MV-4-11 (cell line): Measurements from ENCODE around the gene SYNGR4.
A peak's percentile ranks its signal among the peaks of the same experiment; 100 is the strongest.
"Not testable (repeated sequence)": the region's sequence is repeated elsewhere in the genome, so short reads cannot be mapped to it uniquely, and the experiment has no call there.

Experiments used
- DNase-seq: peaks from one replicate; lab custom pipeline; 2025; lab: John Stamatoyannopoulos, UW

Gene SYNGR4, protein sequence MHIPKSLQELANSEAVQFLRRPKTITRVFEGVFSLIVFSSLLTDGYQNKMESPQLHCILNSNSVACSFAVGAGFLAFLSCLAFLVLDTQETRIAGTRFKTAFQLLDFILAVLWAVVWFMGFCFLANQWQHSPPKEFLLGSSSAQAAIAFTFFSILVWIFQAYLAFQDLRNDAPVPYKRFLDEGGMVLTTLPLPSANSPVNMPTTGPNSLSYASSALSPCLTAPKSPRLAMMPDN

DNA sequence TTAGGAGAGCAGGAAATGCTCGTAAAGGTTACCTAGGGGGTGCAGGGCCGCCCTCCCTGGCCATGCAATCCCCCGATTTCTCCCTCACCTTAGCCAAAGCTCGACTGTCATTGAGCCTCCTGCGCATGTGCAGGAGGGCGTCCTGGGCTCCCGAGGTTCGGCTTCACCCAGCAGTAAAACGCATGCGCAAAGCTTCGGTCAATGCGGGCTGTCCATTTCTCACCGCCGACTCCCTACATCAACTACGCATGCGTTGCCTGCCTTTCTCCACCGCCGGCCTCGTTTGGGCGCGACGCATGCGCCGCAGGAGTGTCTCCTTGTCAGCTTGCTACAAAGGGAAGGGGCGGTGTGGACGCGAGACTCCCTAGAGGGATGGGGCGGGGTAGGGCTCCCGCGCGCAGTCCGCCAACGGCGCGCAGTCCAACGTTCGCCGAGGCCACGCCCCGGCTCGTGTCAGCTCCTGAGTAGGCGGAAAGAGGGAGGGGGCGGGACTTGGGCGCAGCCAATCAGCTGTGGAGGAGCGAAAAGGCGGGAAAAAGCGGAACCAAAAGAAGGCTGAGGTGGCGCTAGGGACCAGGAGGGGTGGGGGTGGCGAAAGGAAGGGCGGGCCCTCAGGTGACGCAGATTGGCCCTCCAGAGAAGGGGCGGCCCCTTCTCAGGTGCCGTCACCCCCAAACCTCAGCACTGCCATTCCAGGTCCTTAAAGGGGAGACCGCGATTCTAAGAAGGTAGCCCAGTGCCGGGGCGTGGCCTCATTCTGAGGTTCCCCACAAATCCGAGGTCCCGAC is at the start of gene SYNGR4, which contains the start of gene TMEM143:
Gene SYNGR4, plus strand, starts transcription at position 558 of the 788 bp plus-strand sequence. CDS start 1,476 bp downstream, outside the sequence.
Gene TMEM143, minus strand, starts transcription at position 131 of the 788 bp plus-strand sequence. Its CDS starts 20 bp downstream, at position 111.
- peak; percentile 100 for DNase-seq

DNA sequence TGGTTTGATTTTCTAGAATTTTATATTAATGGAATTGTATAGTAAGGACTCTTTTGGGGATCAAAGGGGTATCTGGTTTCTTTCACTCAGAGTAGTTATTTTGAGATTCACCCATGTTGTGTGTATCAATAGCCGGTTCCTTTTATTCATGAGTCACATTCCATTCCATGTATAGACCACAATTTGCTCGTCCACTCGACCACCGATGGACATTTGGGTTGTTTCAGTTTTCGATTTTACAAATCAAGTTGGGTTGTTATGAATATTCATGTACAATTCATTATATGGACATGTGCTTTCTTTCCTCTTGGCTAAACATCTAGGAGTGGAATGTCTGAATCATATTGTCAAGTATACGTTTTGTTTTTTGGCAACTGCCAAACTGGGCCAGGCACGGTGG is 48.5 kb upstream of the SYNGR4 start:
- DNase-seq, result no peak

GRCh38 chr19:48317708-48317960 is 46.5 kb upstream of the SYNGR4 start:
- DNase-seq, result not testable (repeated sequence)

GRCh38 chr19:48318286-48318987 is 45.7 kb upstream of the SYNGR4 start:
- no peak for DNase-seq

GRCh38 chr19:48319647-48320541 is 44.3 kb upstream of the SYNGR4 start:
- DNase-seq, result peak; percentile 58

DNA sequence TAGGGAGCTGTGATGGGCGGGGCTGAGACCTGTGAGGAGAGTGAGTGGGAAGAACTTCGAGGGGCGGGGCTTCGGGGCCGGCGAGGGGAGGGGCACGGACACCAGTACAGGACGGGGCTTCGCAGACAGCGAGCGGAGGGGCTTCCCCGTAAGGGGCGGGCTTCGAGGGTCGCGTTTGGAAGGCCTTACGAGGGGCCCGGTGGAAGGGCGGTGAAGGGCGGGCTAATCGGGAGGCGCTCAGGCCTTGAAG is 42.9 kb upstream of the SYNGR4 start:
- peak; percentile 97 for DNase-seq

- DNase-seq, result peak; percentile 99
These were observed 42.3 kb upstream of the SYNGR4 start for GRCh38 chr19:48321622-48322591.

- peak; percentile 94 for DNase-seq
These were observed 38.8 kb upstream of the SYNGR4 start, which contains the start of gene EMP3 for GRCh38 chr19:48325265-48325910. EMP3 (plus strand) TSS chr19:48325552; CDS start chr19:48326845, 1,293 bp downstream.

DNA sequence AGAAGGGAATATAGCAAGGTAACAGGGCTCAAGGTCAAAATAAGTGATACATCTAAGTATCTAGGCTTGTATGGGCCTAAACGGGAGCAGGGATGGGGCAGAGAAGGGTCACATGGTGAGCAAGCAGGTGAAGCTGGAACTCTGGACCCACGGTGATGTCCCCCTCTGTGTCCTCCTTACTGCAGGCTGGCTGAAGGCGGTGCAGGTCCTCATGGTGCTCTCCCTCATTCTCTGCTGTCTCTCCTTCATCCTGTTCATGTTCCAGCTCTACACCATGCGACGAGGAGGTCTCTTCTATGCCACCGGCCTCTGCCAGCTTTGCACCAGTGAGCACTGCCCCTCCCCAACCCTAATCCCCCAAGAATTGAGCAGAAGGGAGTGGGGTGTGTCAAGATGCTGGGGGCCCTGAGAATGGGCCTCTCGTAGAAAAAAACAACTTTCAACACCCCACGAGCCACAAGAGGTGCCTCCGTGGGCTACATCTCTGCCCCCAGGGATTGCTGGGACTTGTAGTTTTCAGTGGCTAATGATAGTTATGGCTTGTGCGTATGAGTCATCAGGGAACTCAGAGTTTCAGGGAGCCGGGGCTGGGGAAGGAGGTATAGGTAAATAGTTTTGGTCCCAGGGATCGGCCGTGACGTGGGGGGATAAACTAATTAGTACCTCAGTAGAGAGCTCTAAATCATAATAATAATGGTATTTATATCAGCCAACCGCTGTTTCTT is 34.8 kb upstream of the SYNGR4 start:
- DNase-seq, result peak; percentile 76

DNA sequence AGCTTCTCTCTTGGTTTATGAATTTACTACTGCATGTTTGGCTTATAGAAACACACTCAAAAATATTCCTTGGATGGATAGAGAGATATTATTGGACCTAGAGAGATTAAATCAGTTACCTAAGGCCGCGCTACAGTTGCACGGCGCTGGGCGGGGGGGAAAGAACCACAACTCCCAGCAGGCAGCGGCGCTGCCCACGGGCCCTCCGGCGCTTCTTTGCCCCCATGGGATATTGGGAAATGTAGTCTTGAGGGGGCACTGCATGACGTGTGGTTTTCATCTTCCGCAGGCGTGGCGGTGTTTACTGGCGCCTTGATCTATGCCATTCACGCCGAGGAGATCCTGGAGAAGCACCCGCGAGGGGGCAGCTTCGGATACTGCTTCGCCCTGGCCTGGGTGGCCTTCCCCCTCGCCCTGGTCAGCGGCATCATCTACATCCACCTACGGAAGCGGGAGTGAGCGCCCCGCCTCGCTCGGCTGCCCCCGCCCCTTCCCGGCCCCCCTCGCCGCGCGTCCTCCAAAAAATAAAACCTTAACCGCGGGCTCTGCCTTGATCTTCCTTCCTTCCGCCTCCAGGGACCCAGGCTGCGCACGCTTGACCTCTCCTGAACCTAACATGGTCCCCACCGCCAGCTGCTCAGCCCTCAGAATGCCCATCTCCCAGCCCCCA is 34.0 kb upstream of the SYNGR4 start:
- DNase-seq, result peak; percentile 98

GRCh38 chr19:48332351-48332661 is 31.9 kb upstream of the SYNGR4 start:
- DNase-seq, result no peak

- peak; percentile 99 for DNase-seq
These were observed 31.3 kb upstream of the SYNGR4 start for GRCh38 chr19:48332662-48333466.

- DNase-seq, result peak; percentile 96
These were observed 30.4 kb upstream of the SYNGR4 start for GRCh38 chr19:48333467-48334384.

DNA sequence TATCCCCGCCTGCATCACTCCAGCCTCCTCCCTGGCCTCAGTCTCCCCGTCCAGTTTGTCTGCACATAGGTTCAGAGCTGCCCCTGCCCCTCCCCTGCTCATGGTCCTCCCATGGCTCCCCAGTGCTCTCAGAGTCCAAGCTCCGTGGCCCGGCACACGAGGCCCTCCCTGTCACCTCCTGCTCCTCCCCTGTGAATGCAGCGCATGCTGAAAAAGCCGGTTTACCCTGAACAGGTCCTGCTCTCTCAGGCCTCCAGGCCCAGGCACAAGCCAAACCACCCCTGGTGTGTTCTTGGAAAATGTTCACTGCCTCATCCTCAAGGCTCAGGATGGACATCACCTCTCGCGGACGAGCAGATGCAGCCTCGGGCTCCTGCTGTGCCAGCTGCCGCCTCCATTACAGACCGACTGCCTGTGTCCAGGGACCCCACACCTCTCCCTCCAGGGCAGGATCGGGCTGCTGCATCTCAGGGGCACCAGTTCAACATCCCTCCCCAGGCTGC is 25.9 kb upstream of the SYNGR4 start:
- DNase-seq, result no peak

- DNase-seq, result no peak
These were observed 25.2 kb upstream of the SYNGR4 start for GRCh38 chr19:48338802-48339503.

DNA sequence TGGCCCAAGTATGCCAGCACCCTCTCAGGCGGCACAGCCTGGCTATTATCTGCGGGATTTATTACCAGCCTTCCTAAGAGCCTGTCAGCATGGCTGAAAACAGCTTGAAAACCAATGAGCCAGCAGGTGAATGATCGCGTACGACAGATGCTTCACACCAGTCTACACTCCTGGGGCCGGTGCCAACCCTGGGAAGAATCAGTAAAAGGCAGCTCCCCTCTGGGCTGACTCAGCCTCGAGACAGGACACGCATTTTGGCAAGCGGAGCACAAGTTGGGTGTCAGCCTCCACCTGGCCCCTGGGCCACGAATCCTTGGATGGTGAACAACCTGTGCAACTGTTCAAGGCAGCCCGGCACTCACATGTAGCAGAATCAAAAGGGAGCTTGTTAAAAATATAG is 23.2 kb upstream of the SYNGR4 start:
- DNase-seq, result no peak
